GM21825 (cell line): ENCODE data around the gene CCDC107.
A peak's percentile ranks its signal among the peaks of the same experiment; 100 is the strongest.

Source experiments
- ATAC-seq: cut with Tn5 transposase; IDR thresholded peaks from one replicate; pipeline ENCODE4 v1.9.1; 2021; ENCODE audit warnings: mild to moderate bottlenecking, moderate library complexity; ENCODE audit not compliant: unreplicated experiment

Gene CCDC107

GRCh38 chr9:35682051-35682450, 24.0 kb downstream of the CCDC107 start:
- ATAC-seq = no peak

GRCh38 chr9:35682520-35683315, 24.6 kb downstream of the CCDC107 start:
- ATAC-seq = no peak

GRCh38 chr9:35683323-35683722, 25.2 kb downstream of the CCDC107 start:
- no peak for ATAC-seq

GRCh38 chr9:35684921-35685320, 26.8 kb downstream of the CCDC107 start:
- no peak for ATAC-seq

- no peak for ATAC-seq
Observed at GRCh38 chr9:35685506-35685905, 27.4 kb downstream of the CCDC107 start.

- ATAC-seq = no peak
Observed at GRCh38 chr9:35686222-35687203, 28.4 kb downstream of the CCDC107 start.

DNA sequence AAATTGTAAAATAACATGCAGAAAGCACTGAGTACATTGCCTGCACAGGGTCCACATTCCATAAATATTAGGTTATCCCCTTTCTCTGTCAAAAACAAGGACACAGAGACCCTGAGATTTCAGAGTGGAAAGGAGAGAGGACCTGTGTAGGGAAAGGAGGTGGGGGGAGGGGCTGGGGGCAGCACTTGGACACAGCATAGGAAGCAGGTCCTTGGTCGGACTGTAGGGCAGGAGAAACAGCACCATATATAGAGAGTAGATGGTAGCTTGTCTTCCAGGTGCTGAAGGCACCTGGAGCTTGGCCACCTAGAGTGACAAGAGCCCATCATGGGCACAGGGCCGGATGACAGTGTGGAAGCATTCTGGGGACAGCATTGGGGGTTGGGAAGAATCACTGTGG, 29.2 kb downstream of the CCDC107 start:
- ATAC-seq = no peak

- ATAC-seq = no peak
Observed at GRCh38 chr9:35687972-35688557, 30.0 kb downstream of the CCDC107 start.

GRCh38 chr9:35688558-35689541, 30.8 kb downstream of the CCDC107 start:
- ATAC-seq = no peak

DNA sequence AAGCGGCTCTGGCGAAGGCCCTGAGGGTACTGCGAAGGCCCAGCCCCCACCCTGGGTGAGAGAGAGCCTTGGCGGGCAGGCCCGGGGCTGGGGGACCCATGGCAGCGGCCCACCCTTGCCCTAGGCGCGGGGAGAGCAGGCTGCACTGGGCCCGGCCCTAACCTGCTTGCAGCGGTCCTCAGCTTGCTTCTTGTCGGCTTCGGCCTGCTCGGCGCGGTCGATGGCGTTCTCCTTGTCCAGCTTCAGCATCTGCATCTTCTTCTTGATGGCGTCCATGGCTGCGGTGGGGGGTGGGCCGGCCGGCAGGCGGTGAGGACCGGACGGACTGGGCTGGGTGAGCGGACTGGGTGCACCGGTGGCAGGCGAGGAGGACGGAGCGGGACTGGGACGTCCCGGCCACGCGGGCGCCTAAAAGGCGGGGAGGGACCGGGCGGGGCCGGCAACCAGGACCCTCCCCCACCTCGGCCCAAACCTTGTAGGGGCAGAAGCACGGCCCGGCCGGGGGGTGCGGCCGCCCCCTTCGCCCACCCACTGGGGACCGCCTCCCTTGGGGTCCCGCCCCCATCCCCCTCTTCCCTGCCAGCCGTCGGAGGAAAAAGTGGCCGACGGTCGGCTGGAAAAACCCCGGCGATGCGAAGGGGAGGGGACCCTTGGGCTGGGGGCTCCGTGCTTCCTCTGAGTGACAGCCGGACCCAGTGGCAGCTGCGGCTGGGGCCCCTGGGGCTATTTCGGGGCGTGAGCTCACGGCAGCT, 31.6 kb downstream of the CCDC107 start, which contains the start of gene TPM2:
TSS of gene TPM2 (minus strand) at position 384 of the 752 bp plus-strand sequence. CDS start at position 276, 108 bp downstream.
- ATAC-seq = no peak

GRCh38 chr9:35690294-35690613, 32.2 kb downstream of the CCDC107 start:
- ATAC-seq = no peak

GRCh38 chr9:35690614-35691333, 32.7 kb downstream of the CCDC107 start:
- no peak for ATAC-seq

DNA sequence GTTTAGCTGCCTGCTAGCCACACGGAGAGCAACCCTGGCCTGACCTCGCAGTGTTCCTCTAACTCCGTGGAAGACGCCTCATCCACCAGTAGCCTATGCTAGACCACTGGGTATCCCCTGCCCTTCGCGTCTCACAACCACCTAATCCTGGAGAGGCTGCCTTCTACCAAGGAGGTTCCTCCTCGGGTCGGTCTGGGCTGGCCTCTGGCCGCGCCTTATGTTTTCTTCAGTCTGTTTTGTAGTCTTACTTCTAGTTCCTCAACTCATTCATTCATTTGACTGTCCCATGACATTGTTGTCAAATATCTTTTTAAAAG, 33.2 kb downstream of the CCDC107 start:
- no peak for ATAC-seq

- ATAC-seq = no peak
Observed at GRCh38 chr9:35691757-35692301, 33.7 kb downstream of the CCDC107 start.

- ATAC-seq = no peak
Observed at GRCh38 chr9:35695943-35696401, 37.9 kb downstream of the CCDC107 start.

- ATAC-seq = peak; percentile 82
Observed at GRCh38 chr9:35696520-35697215, 38.6 kb downstream of the CCDC107 start.

DNA sequence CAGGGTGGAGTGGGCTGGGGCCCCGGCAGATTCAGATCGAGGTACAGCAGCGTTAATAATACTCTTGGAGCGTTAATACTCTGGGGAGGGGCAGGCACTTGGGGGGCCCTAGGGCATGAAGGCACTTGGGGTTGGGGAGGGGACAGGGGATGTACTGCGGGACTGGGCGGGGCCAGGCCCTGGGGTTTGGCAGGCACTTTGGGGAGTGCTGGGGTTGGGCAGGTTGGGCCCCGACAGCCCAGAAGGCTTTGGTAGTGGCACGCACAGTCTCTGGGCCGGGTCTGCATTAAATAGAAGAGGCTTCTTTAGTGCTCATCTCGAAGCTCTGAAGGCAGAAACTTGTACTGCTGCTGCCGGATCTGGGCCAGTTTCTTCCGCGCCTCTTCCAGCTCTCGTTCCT, 39.4 kb downstream of the CCDC107 start:
- no peak for ATAC-seq

DNA sequence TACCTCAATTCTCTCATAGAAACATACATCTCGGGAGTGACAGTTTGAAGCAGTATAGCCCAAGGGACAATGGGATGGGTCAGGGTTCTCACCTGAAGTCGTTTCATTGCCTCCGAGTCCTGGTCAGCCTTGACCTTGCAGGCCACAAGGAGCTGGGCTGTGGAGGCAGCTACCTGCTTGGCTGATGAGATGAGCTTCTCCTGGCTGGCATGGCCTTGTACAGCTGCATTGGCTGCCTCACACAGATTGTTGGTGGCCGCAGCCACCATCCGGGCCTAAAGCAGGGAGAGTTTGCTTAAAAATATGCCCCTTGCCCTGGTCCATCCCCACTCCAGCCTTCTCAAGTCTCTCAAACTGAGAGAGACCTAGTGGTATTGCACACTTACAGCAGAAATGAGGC, 40.1 kb downstream of the CCDC107 start:
- ATAC-seq = no peak
